GM13977 (cell line): Measurements from ENCODE around the gene PNPLA2.

Source experiments
- DNase-seq: peaks from one replicate; pipeline ENCODE4 v3.0.0; 2012; ENCODE audit warnings: low spot score
- CTCF ChIP-seq: IDR thresholded peaks from 2 replicates; pipeline ENCODE4 v1.5.1; 2012; ENCODE audit warnings: mild to moderate bottlenecking, control low read depth; ENCODE audit not compliant: insufficient read depth; ENCODE audit errors: extremely low read depth, missing control alignments
- in situ Hi-C: fragments of 300-500 bp; cut with MboI; formaldehyde crosslinking; loops from one replicate; pipeline ENCODE4 v1.12.0; 2022; ENCODE audit warnings: low sequenced_read_pairs, low pct_unique_long_range_greater_than_20kb, mixed read lengths, inconsistent platforms; ENCODE audit not compliant: unreplicated experiment

Gene PNPLA2

DNA sequence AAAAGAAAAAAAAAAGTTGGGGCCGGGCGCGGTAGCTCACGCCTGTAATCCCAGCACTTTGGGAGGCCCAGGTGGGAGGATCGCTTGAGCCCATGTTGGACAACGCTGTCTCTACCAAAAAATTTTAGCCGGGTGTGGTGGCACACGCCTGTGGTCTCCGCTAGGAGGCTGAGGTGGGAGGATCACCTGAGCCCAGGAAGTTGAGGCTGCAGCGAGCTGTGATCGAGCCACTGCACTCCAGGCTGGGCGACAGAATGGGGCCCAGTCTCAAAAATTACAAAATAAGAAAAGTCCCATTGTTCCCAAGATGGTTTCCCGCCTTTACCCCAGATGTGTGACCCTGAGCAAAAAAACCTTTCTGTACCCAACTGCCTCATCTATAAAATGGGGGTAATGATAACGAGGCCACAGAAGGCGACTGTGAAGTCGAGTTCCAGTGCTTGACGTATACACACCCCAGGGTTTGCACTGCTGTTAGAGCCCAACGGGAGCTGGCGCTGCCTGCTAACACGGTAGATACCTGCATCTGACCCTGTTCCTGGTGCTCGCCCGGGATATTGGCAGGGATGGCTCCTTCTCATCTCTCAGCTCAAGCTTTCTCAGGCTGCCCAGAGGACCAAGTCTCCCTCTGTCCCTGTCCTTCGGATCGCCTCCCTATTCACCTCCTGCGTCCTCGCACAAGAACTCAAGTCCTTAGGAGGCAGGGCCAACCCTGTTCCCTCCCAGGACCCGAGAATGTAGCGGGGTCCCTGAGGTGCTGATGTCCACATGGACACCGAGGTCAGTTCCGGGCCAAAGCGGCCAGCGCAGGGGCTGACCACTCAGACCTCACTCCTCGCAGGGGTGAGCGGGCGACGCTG is 10.1 kb upstream of the PNPLA2 start:
- in situ Hi-C loops = no loop called here
- no peak for TF ChIP-seq CTCF
- DNase-seq = no peak

DNA sequence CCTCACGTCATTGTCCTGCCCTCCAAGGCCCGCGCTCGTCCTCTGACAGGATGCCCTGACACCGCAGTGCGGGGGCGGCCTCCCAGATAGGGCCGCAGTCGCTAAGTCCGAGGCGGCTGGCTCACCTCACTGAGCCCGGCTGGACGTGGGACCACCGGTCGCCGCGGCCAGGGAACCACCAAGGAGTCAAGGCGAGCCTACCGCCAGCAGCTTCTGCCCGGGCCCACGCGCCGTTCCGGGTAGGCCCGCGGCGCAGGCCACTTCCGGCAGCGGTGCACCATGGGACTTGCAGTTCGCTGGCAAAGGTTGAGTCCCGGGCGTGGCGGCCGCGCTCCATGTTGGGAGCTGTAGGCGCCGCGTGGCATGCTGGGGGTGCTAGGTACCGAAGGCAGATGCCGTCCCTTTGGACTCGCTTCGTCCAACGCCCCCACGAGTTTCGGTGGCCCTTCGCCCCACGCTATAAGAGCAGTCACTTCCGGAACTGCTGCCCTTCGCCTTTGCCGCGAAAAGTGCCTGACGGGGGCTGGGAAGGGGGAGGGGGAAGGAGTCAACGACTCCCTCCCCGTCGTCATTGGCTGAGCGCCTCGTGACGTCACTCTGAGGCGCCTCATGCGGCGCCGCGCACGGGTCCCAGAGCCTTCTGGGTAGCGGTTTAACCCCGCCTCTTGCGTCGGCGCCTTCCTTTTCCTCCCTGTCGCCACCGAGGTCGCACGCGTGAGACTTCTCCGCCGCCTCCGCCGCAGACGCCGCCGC is 9.3 kb upstream of the PNPLA2 start, which contains the start of gene RPLP2:
Gene RPLP2, plus strand, starts transcription at position 681 of the 753 bp plus-strand sequence. CDS start 268 bp downstream, outside the sequence.
- peak; percentile 99 for DNase-seq
- no peak for TF ChIP-seq CTCF
- in situ Hi-C loops = no loop called here

- in situ Hi-C loops = no loop called here
- no peak for DNase-seq
- TF ChIP-seq CTCF = no peak
Measured at GRCh38 chr11:810040-810567, 8.6 kb upstream of the PNPLA2 start.

DNA sequence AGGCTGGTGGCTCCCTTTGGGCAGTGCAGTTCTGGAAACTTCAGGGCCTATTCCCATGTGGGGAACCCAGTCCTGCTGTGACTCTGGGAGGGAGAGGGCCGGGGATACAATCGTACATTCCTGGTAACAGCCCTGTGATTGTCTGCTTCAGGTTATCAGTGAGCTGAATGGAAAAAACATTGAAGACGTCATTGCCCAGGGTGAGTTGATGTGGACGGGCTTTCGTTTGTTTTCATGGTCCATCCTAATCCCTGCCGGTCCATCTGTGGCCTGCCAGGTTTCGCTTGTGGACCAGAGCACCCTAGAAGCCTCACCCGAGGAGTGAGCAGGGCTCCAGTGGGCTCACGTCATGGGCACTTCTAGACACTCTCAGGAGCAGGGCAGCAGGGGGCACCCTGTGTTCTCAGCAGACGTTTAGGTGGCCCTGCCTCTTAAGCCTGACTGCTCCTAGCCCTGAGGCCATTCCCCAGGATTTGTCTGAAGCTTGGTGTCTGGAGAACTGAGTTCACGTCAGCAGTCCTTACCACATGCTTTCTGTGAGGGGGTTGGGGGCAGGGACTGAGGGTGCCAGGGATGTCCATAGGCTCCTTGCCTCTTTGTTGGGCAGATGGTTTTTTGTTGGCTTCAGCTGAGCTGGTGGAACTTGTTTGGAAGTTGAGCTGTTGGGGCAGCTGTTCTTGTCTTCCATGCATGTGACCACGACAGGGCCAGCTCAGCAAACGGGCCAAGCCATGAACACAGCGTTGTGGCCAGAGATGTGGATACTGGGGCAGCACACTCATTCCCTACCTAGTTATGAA is 7.1 kb upstream of the PNPLA2 start:
- no peak for TF ChIP-seq CTCF
- no peak for DNase-seq
- in situ Hi-C loops = no loop called here

GRCh38 chr11:812390-812789 is 6.3 kb upstream of the PNPLA2 start:
- no peak for TF ChIP-seq CTCF
- no peak for DNase-seq
- in situ Hi-C loops = no loop called here

- TF ChIP-seq CTCF = no peak
- no peak for DNase-seq
- in situ Hi-C loops = no loop called here
Measured at GRCh38 chr11:813072-813455, 5.7 kb upstream of the PNPLA2 start.
